Omental fat pad (tissue), 4 donors: ENCODE results near the gene GAS6. TPM values are rescaled to one million over a fixed set of nuclear protein-coding genes. Genes with fewer than 3 reads are reported as not detected.

Experiments
- ATAC-seq: fragments of 150-250 bp; one replicate; pipeline ENCODE4 v1.9.1; 2016; ENCODE audit warnings: mild to moderate bottlenecking, moderate library complexity; ENCODE audit not compliant: low FRiP score
- DNase-seq: peaks from one replicate; pipeline ENCODE4 v3.0.0-alpha.2; 2019; ENCODE audit warnings: low spot score
- total RNA-seq, 4 donors: library from RNA; depleted of rRNA; stranded (reverse); fragments of >200 nt; gene quantifications; one replicate each; pipeline ENCODE4 v1.1.0, GENCODE V29; 2016
- TF ChIP-seq, protein P1 (sequence below), 3 donors: fragments of 450-650 bp; IDR thresholded peaks; one replicate each; pipeline ENCODE4 v1.5.1; 2016 to 2017; ENCODE audit warnings: antibody characterized with exemption in 3 of 3, mild to moderate bottlenecking in 3 of 3, moderate library complexity in 2 of 3

GAS6 gene
- total RNA-seq, 4 donors from 2014 or later: 129 to 207 (median 164) TPM

DNA sequence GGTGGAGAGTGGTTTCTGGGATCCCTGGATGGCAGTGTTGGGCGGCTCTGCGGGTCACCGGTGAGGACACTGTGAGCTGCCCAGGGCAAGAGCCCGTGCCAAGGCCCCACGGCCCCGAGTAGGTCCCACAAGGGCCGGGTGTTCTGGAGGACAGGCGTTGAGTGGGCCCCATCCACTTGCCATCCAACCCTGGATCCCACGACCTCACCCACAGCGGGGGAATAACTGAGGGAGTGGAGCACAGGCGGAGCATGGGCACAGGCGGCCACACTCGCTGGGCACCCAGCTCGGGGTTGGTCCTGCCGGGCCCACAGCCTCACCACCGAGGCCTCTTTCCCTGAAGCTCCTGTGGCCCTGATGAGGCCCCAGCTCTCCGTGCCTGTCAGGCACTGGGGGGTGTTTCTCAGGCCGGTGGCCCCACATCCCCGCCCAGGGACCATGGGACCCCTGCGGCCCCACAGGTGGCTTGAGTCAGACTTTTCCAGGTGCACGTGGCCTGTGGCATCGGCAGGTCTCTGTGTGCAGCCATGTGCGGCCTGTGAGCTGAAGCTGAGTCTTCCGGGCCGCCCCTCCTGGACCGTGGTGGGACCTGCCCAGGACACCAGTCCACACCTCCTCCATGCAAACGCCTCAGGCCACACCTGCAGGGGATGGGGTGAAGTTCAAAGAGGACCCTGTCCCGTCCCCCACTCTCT, 88.3 kb downstream of the GAS6 start:
- ATAC-seq (no peak), DNase-seq (peak; percentile 10)
- TF ChIP-seq, protein P1, sequence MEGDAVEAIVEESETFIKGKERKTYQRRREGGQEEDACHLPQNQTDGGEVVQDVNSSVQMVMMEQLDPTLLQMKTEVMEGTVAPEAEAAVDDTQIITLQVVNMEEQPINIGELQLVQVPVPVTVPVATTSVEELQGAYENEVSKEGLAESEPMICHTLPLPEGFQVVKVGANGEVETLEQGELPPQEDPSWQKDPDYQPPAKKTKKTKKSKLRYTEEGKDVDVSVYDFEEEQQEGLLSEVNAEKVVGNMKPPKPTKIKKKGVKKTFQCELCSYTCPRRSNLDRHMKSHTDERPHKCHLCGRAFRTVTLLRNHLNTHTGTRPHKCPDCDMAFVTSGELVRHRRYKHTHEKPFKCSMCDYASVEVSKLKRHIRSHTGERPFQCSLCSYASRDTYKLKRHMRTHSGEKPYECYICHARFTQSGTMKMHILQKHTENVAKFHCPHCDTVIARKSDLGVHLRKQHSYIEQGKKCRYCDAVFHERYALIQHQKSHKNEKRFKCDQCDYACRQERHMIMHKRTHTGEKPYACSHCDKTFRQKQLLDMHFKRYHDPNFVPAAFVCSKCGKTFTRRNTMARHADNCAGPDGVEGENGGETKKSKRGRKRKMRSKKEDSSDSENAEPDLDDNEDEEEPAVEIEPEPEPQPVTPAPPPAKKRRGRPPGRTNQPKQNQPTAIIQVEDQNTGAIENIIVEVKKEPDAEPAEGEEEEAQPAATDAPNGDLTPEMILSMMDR (IDR thresholded peaks at IDR 0.05): no peak

DNA sequence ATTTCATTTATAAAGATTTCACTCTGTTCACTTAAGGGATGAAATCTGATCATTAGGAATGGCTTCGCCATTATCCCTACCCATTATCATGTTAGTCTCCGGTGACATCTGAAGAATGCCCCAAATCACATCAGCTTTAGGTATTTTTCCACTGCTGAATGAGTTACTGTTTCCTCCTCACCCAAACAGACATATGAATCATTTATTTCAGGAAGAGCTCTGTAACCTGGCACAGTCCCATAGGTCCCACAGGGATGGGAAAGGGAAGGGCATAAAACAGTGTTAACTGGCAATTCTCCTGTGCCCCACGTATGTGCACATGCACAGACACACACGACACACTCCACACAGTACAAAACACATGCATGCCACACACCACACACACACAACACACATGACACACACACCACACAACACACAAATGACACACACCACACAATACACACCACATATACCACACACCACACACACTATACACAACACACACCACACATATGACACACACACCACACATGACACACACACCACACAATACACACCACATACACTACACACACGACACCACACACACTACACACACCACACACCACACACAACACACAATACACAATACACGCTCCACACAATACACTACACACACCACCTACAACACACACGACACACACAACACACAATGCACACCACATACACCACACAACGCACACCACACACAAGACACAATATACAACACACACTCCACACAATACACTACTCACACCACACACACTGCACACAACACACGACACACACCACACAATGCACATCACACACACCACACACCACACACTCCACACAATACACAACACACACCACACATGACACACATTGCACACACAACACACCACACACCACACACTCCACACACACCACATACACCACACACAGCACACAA, 89.4 kb downstream of the GAS6 start:
- peak; percentile 41 for ATAC-seq
- TF ChIP-seq, protein P1 (IDR thresholded peaks at IDR 0.05): no peak
- DNase-seq: peak; percentile 17

DNA sequence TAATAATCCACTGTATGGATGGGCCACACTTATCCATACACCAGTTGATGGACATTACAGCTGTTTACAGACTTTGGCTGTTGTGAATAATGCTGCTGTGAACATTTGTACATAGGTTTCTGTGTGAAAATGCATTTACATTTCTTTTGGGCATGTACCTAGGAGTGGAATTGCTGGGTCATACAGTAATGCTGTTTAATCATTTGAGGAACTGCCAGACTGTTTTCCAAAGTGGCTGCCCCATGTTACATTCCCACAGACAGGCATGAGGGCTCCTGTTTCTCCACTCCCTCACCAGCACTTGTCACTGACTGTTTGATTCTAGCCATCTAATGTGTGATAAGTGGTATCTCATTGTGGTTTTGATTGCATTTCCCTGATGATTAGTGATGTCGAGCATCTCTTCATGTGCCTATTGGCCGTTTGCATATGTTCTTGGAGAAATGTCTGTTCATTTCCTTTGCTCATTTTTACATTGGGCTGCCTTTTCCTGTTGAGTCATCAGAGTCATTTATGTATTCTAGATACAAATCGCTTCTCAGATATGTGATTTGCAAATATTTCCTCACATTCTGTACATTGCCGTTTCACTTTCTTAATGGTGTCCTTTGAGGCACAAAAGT, 92.1 kb downstream of the GAS6 start:
- ATAC-seq: no peak
- TF ChIP-seq, protein P1 (IDR thresholded peaks at IDR 0.05): no peak
- DNase-seq: peak; percentile 11

DNA sequence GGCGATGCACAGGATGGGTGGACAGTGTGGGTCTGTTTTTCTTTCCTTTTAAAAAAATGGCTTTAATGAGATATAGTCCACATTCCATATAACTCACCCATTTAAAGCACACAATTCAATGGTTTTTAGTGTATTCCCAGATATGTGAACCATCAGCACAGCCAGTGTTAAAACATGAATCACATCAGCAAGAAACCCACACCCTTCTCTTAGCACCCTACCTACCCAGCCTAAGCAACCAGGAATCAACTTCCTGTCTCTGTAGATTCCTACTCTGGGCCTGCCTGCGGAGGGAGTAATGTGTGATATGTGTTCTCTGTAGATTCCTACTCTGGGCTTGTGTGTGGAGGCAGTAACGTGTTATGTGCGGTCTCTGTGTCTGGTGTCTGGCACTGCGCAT, 92.9 kb downstream of the GAS6 start:
- peak; percentile 19 for DNase-seq
- TF ChIP-seq, protein P1 (IDR thresholded peaks at IDR 0.05): no peak
- no peak for ATAC-seq

Other genes starting within 250 kb of the GAS6 start
- not detected for gene ATP4B, start 205.9 kb downstream of the GAS6 start, total RNA-seq
- gene GRK1, start 196.9 kb downstream of the GAS6 start, total RNA-seq: not detected
- 10 to 100 TPM in 2 of 4 donors, 1 to 10 TPM in 2; 2.7 to 19.1 (median 11.7) TPM for gene TMEM255B, start 104.8 kb downstream of the GAS6 start, total RNA-seq
- gene C13orf46, start 110.0 kb upstream of the GAS6 start, total RNA-seq: 1 to 10 TPM in 2 of 4 donors, under 1 TPM in 2; 0.13 to 6.9 (median 1.6) TPM